ENCODE data around the gene MRPL16. TPM values are rescaled to one million over a fixed set of nuclear protein-coding genes. Genes with fewer than 3 reads are reported as not detected.

Gene MRPL16
- total and polyA plus RNA-seq, 2 of the 13 experiments (the other 11 are each of a cell fraction or from before 2014, with no cell fraction given): 45.3 to 62.6 TPM

GRCh38 chr11:59810189-59810910 lies at the start of gene MRPL16 (continued):
- TF ChIP-seq IRF1 (CRISPR knock-in tag; IDR thresholded peaks at IDR 0.05; ENCODE audit: low read depth) (no peak), ZNF672 (CRISPR knock-in tag; IDR thresholded peaks at IDR 0.05) (no peak), SOX13 (IDR thresholded peaks at IDR 0.05) (0 out of 2 replicates have a peak, but pooled peaks have one; percentile 23), SOX13 (CRISPR knock-in tag; conservative IDR thresholded peaks at IDR 0.05 in 1 of 2, IDR thresholded peaks at IDR 0.05 in 1 of 2) (peak in 1 of 2 experiments; percentile 49; a peak in 1 of 4 replicates), PAXIP1 (CRISPR knock-in tag; conservative IDR thresholded peaks at IDR 0.05) (peak; percentile 33; the same call in 1 of the 2 replicates), ZNF530 (CRISPR knock-in tag; IDR thresholded peaks at IDR 0.05; ENCODE audit: low read depth) (no peak), MXI1 (IDR thresholded peaks at IDR 0.05; ENCODE audit: borderline replicate concordance, low read depth, low read length) (peak; percentile 89; the same call in 2 of the 3 replicates), ZNF543 (CRISPR knock-in tag; IDR thresholded peaks at IDR 0.05) (peak; percentile 55; the same call in 1 of the 2 replicates), ZNF382 (CRISPR knock-in tag; IDR thresholded peaks at IDR 0.05; ENCODE audit: borderline replicate concordance) (no peak), ZNF354B (CRISPR knock-in tag; IDR thresholded peaks at IDR 0.05) (no peak), ZNF205 (CRISPR knock-in tag; IDR thresholded peaks at IDR 0.05) (peak; percentile 75; the same call in 1 of the 2 replicates), GATAD1 (CRISPR knock-in tag; IDR thresholded peaks at IDR 0.05) (peak; percentile 97), HCFC1 (IDR thresholded peaks at IDR 0.05; ENCODE audit: low read depth, low read length) (peak; percentile 77), PAF1 (CRISPR knock-in tag; IDR thresholded peaks at IDR 0.05) (no peak), FOXC1 (CRISPR knock-in tag; IDR thresholded peaks at IDR 0.05; ENCODE audit: borderline replicate concordance) (peak; percentile 53; the same call in 1 of the 2 replicates), AKAP8 (CRISPR knock-in tag; IDR thresholded peaks at IDR 0.05) (no peak), TAF1 (CRISPR knock-in tag; IDR thresholded peaks at IDR 0.05) (peak; percentile 94), SIX4 (CRISPR knock-in tag; IDR thresholded peaks at IDR 0.05) (0 out of 2 replicates have a peak, but pooled peaks have one; percentile 45)
- TF ChIP-seq, protein P1, sequence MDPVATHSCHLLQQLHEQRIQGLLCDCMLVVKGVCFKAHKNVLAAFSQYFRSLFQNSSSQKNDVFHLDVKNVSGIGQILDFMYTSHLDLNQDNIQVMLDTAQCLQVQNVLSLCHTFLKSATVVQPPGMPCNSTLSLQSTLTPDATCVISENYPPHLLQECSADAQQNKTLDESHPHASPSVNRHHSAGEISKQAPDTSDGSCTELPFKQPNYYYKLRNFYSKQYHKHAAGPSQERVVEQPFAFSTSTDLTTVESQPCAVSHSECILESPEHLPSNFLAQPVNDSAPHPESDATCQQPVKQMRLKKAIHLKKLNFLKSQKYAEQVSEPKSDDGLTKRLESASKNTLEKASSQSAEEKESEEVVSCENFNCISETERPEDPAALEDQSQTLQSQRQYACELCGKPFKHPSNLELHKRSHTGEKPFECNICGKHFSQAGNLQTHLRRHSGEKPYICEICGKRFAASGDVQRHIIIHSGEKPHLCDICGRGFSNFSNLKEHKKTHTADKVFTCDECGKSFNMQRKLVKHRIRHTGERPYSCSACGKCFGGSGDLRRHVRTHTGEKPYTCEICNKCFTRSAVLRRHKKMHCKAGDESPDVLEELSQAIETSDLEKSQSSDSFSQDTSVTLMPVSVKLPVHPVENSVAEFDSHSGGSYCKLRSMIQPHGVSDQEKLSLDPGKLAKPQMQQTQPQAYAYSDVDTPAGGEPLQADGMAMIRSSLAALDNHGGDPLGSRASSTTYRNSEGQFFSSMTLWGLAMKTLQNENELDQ (CRISPR knock-in tag; IDR thresholded peaks at IDR 0.05; ENCODE audit: borderline replicate concordance): 0 out of 2 replicates have a peak, but pooled peaks have one; percentile 49
- TF ChIP-seq, protein P2, sequence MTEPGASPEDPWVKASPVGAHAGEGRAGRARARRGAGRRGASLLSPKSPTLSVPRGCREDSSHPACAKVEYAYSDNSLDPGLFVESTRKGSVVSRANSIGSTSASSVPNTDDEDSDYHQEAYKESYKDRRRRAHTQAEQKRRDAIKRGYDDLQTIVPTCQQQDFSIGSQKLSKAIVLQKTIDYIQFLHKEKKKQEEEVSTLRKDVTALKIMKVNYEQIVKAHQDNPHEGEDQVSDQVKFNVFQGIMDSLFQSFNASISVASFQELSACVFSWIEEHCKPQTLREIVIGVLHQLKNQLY (CRISPR knock-in tag; IDR thresholded peaks at IDR 0.05): peak; percentile 29; the same call in 1 of the 2 replicates
- TF ChIP-seq, protein P3, sequence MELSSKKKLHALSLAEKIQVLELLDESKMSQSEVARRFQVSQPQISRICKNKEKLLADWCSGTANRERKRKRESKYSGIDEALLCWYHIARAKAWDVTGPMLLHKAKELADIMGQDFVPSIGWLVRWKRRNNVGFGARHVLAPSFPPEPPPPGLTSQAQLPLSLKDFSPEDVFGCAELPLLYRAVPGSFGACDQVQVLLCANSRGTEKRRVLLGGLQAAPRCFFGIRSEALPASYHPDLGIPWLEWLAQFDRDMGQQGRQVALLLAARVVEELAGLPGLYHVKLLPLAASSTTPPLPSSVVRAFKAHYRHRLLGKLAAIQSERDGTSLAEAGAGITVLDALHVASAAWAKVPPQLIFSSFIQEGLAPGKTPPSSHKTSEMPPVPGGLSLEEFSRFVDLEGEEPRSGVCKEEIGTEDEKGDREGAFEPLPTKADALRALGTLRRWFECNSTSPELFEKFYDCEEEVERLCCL (CRISPR knock-in tag; IDR thresholded peaks at IDR 0.05; ENCODE audit: borderline replicate concordance): no peak
